ENCODE results near the gene FAM20C. TPM values are rescaled to one million over a fixed set of nuclear protein-coding genes. Genes with fewer than 3 reads are reported as not detected.

Gene FAM20C
- total RNA-seq, 3 donors from 2014 or later: 20.7 to 47.7 (median 26.5) TPM

- intact Hi-C loops (cut with DNase I, micrococcal nuclease): no loop called here
- TF ChIP-seq CTCF (IDR thresholded peaks at IDR 0.05): no peak
- Histone ChIP-seq H3K36me3 (ENCODE audit: low read depth) (no peaks in the 10 kb centered on the region), H3K4me3 (no peak overlapping the region), H3K4me1 (ENCODE audit: low read depth) (peaks cover 2% of the 10 kb centered on the region), H3K9me3 (no peaks in the 10 kb centered on the region)
- ATAC-seq: no peak
- DNase-seq: no peak
Measured at GRCh38 chr7:233249-234035, 41.1 kb downstream of the FAM20C start.

GRCh38 chr7:234051-234707 is 41.8 kb downstream of the FAM20C start:
- intact Hi-C loops (cut with DNase I, micrococcal nuclease): no loop called here
- H3K36me3 ChIP-seq (ENCODE audit: low read depth): no peaks in the 10 kb centered on the region
- H3K9me3 ChIP-seq: no peaks in the 10 kb centered on the region
- DNase-seq (no peak), ATAC-seq (peak; percentile 17)
- H3K4me1 ChIP-seq (ENCODE audit: low read depth): peaks cover 2% of the 10 kb centered on the region
- H3K4me3 ChIP-seq: no peak overlapping the region
- no peak for TF ChIP-seq CTCF (IDR thresholded peaks at IDR 0.05)

- Histone ChIP-seq H3K4me3 (no peak overlapping the region), H3K36me3 (ENCODE audit: low read depth) (no peaks in the 10 kb centered on the region), H3K4me1 (ENCODE audit: low read depth) (peaks cover 2% of the 10 kb centered on the region), H3K9me3 (no peaks in the 10 kb centered on the region)
- ATAC-seq (peak; percentile 67), DNase-seq (peak in 2 of 3 donors; percentile 32 to 43)
- intact Hi-C loops (cut with DNase I, micrococcal nuclease): no loop called here
- TF ChIP-seq CTCF (IDR thresholded peaks at IDR 0.05): no peak
Measured at GRCh38 chr7:234708-235553, 42.6 kb downstream of the FAM20C start.

GRCh38 chr7:235576-236395 is 43.4 kb downstream of the FAM20C start:
- ATAC-seq (no peak), DNase-seq (no peak)
- no peak for TF ChIP-seq CTCF (IDR thresholded peaks at IDR 0.05)
- Histone ChIP-seq H3K36me3 (ENCODE audit: low read depth) (no peaks in the 10 kb centered on the region), H3K4me1 (ENCODE audit: low read depth) (peaks cover 2% of the 10 kb centered on the region), H3K4me3 (no peak overlapping the region), H3K9me3 (no peaks in the 10 kb centered on the region)
- intact Hi-C loops (cut with DNase I, micrococcal nuclease): no loop called here

GRCh38 chr7:236967-237366 is 44.6 kb downstream of the FAM20C start:
- no peak for TF ChIP-seq CTCF (IDR thresholded peaks at IDR 0.05)
- DNase-seq (no peak), ATAC-seq (no peak)
- H3K4me3 ChIP-seq: no peak overlapping the region
- no peaks in the 10 kb centered on the region for H3K9me3 ChIP-seq
- H3K36me3 ChIP-seq (ENCODE audit: low read depth): no peaks in the 10 kb centered on the region
- H3K4me1 ChIP-seq (ENCODE audit: low read depth): no peaks in the 10 kb centered on the region
- intact Hi-C loops (cut with DNase I, micrococcal nuclease): no loop called here
